ENCODE data around the gene IL32. TPM values are rescaled to one million over a fixed set of nuclear protein-coding genes. Genes with fewer than 3 reads are reported as not detected.
A peak's percentile ranks its signal among the peaks of the same experiment; 100 is the strongest.

The IL32 gene
- polyA plus RNA-seq (2013, experiment 1 of 2; ENCODE audit: insufficient read length), result 19.2 TPM
- polyA plus RNA-seq (2013, experiment 2 of 2; ENCODE audit: insufficient read length), result 22.9 TPM

DNA sequence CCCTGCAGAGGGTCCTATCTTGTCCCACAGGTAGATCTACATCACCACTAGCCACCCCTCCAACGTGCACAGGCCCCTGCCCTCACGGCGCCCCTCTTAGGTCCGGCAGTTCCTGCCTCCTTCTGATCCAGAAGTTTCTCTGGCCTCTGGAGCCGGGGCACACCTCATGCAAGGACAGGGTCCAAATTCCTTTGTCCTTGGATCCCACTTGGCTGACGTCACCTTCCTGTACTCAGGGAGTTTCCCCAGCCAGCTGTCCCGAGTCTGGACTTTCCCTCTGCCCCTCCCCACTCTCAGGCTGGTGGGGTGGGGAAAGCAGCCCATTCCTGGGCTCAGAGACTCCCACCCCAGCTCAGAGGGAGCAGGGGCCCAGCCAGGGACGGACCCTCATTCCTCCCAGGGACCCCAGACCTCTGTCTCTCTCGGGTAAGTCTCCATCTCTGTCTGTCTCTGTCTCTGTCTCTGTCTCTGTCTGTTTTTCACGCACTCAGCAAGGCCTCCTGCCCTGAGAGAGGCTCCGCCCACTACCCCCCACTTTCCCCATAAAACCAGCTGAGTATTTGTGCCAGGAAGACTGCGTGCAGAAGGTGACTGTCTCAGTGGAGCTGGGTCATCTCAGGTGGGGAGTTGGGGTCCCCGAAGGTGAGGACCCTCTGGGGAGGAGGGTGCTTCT, at the start of gene IL32:
IL32 (plus strand) TSS at position 572 of the 673 bp plus-strand sequence. CDS start 172 bp downstream, outside the sequence.
- DNase-seq, result peak; percentile 68

- DNase-seq, result no peak
Measured at GRCh38 chr16:3015865-3016521, 49.4 kb upstream of the IL32 start.

DNA sequence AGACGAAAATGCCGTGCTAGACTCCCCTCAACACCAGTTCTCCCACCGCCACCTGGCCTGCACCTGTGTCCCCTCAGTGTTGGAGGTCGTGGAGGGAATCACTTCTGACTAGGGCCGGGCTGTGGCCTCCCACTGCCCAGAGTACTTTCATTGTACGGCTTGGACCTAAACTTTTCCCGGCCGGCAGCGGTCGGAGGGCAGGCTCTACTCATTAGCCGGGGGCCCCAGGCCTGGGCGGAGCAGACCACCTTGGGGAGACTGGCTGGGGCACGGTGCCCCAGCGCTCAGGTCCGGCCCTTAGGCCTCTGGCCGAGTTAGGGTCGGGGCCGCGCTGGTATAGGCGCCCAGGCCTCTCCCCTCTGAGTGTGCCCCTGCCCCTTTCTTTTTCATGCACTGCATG, 48.1 kb upstream of the IL32 start:
- DNase-seq, result no peak

GRCh38 chr16:3017794-3018506, 47.5 kb upstream of the IL32 start, which contains the start of gene CLDN6:
Gene CLDN6, minus strand, starts transcription at chr16:3018183. Its CDS starts 2,162 bp downstream, at chr16:3016021.
- peak; percentile 24 for DNase-seq

GRCh38 chr16:3019594-3020246, 45.7 kb upstream of the IL32 start:
- no peak for DNase-seq

- DNase-seq, result peak; percentile 87
Measured at GRCh38 chr16:3020247-3020603, 45.2 kb upstream of the IL32 start, which contains the start of gene TNFRSF12A. Gene TNFRSF12A, plus strand, starts transcription at chr16:3020368. Its CDS starts 30 bp downstream, at chr16:3020398.

DNA sequence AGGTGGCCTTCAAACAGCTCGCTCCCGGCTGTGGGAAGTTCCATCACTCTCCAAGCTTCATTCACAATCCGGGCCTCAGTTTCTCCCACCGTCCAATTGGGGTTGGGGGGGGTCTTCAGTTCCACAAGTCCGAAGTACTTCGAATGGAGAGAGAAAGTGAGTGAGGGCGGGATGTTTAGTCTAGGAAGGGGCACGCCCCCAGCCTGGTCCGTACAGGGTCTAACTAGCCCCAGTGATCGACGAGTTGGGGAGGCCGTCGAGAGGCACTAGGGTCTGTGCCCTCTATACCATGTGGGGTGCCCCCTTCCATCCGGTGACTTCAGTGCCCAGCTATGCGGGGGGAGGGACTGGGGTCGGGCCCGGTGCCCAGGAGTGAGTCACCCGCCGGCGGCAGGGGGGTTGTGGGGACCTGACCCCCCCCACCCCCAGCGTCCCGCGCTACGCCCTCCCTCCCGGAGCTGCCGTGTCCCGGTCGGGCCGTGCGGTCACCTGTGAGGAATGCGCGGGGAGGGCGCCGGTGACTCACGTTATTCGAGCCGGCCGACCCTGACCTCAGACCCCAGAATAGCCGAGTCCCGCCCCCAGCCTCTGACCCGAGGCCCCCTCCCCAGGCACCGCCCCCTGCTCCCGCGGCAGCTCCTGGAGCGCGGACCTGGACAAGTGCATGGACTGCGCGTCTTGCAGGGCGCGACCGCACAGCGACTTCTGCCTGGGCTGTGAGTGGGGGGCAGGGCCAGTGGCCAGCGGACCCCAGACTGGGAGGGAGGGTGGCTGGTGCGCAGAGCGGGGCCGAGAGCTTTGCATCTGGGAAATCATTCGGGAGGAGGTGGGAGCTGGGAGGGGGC, 44.6 kb upstream of the IL32 start:
- DNase-seq, result peak; percentile 96

GRCh38 chr16:3021449-3022207, 43.8 kb upstream of the IL32 start:
- DNase-seq, result peak; percentile 98

GRCh38 chr16:3022208-3022683, 43.2 kb upstream of the IL32 start:
- DNase-seq, result peak; percentile 98

GRCh38 chr16:3022684-3023414, 42.6 kb upstream of the IL32 start:
- DNase-seq, result peak; percentile 79

- peak; percentile 90 for DNase-seq
Measured at GRCh38 chr16:3023415-3023668, 42.1 kb upstream of the IL32 start.

DNA sequence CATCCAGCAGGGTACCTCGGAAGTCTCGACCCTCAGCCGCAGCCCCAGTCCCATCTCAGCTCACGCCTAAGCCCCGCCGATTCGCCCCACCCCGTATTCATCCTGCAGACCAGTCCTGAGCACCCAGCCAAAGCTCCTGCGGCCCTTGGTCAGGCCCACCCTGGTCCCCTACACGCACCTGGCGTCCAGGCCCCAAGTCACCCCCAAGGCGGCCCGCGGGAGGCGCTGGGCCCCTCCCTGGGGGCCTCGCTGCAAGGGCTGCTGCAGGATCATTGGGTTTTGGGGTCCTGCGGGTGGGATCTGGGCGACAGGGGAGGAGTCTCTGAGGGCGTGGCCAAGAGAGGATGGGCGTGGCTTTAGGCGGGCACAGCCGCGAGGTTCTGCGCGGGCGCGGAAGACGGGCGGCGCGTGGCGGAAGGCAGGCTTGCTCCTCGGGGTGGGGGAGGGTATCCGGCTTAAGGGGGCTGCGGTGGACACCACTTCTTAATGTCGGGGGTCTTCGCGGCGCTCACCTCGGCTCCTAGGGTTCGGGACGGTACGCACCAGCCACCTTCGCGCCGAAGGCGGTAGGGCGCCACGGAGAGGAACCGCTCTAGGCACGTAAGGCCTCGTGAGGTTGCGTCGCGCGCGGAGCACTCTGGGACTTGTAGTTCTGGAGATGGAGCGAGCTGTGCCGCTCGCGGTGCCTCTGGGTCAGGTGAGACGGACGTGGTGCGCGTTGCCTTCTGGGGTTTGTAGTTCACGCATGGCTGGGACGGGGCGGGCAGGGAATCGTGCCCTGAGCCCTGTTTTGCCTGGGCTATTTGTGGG, 41.6 kb upstream of the IL32 start, which contains the start of the genes HCFC1R1 and THOC6:
HCFC1R1 (minus strand) TSS at position 274 of the 810 bp plus-strand sequence; CDS start at position 273, 1 bp downstream.
THOC6 (plus strand) TSS at position 367 of the 810 bp plus-strand sequence; CDS start at position 659, 292 bp downstream.
- peak; percentile 98 for DNase-seq

DNA sequence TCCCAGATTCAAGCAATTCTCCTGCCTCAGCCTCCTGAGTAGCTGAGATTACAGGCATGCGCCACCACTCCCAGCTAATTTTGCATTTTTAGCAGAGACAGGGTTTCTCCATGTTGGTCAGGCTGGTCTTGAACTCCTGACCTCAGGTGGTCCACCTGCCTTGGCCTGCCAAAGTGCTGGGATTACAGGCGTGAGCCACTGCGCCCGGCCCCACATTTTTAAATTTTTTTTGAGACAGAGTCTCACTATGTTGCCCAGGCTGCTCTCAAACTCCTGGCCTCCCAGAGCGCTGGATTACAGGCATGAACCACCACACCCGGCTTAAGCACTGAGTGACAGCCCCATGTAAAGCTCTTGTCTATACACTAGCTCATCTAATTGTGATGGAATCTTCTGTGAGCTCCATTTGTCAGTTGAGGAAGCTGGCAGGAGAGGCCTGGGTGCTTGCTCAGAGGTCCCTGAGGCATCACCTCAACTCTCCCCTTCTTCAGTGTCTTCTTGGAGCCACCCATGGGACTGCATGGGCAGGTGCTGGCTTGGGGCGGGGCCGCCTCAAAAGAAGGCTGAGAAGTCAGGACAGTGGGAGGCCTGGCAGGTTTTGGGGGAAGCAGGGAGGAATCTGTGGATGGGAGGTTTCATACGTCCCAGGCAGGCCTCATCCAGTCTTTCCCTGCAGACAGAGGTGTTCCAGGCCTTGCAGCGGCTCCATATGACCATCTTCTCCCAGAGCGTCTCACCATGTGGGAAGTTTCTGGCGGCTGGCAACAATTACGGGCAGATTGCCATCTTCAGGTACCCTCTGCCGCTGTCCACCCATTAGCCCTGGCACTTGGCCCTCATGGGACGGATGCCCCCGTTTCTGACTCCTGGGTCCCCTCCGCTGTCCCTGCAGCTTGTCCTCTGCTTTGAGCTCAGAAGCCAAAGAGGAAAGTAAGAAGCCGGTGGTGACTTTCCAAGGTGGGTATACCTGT, 40.1 kb upstream of the IL32 start:
- DNase-seq, result no peak

DNA sequence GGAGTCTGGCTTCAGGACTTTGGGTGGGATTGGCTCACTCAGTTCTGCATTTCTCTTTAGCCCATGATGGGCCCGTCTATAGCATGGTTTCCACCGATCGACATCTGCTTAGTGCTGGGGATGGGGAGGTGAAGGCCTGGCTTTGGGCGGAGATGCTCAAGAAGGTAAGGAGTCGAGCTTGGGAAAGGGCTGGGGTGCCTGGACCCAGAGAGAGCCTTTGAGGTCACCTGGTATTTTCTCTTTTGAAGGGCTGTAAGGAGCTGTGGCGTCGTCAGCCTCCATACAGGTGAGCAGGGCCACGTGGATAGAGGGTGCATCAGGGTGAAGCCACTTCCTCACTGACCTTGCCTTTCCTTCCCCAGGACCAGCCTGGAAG, 39.4 kb upstream of the IL32 start:
- DNase-seq, result no peak

GRCh38 chr16:3026609-3027488, 38.6 kb upstream of the IL32 start:
- no peak for DNase-seq

- no peak for DNase-seq
Measured at GRCh38 chr16:3027489-3027795, 38.0 kb upstream of the IL32 start.
